Thyroid gland (tissue), 4 donors: ENCODE results near the gene SORCS2.

Source experiments
- CTCF ChIP-seq, 6 experiments: fragments of 200-600 bp in 3 of 6; fragments of 450-650 bp in 3 of 6; sonication (generic) in 3 of 6; IDR thresholded peaks; one replicate each; pipeline ENCODE4 v1.5.1; 2016 to 2019; ENCODE audit warnings: antibody characterized with exemption in 6 of 6, mild to moderate bottlenecking in 2 of 6, inconsistent platforms in 1 of 6, moderate library complexity in 1 of 6
- POLR2A ChIP-seq, 2 donors: fragments of 450-650 bp; IDR thresholded peaks; one replicate each; pipeline ENCODE4 v1.6.1; 2017; ENCODE audit warnings: antibody characterized with exemption in 2 of 2, mild to moderate bottlenecking in 2 of 2, moderate library complexity in 1 of 2

DNA sequence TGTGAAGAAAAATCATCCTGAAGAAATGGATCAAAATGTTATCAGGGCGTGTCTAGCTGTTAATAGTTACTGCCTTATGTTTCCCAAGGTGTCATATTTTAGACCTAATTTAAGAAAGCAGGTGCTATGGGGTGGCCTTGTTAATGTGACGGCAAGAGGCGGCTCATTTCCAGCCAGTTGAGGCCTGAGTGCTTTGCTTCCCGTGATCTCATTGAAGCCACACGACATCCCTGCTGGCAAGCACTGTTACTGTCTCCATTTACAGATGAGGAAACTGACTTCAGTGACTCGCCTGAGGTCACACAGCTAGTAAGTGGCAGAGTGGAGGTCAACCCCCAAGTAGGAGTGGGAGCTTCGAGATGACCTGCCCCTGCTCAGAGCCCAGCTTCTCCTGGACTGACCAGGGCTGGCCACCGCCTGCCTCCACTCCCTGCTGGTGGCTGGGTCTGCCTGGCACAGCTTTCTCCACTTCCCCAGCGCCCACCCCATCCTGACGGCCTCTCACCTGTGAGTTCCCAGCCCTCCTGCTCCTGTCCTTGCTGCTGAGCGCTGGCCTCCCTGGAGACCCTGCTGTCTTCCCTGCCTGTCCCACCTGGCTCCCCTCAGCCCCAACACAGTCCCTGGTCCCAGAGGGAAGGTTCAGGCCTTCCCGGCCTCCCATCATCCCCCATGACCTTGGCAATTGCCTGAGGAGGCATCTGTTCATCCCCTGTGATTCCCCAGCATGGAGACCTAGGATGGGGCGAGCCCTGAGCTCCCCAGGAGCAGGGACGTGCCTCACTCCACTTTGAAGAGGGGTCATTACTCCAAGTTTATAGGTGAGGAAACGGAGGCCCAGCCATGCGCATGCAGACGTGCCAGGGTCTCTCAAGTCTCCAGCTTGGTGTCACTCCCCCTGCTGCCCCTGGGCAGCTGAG, 47.7 kb upstream of the SORCS2 start:
- no peak for TF ChIP-seq CTCF (IDR thresholded peaks at IDR 0.05)
- TF ChIP-seq POLR2A (IDR thresholded peaks at IDR 0.05), result no peak
